Karpas-422 (cell line): ENCODE results near the gene SIGLEC12. TPM values are rescaled to one million over a fixed set of nuclear protein-coding genes. Genes with fewer than 3 reads are reported as not detected.

Experiments used
- DNase-seq: peaks from one replicate; pipeline ENCODE4 v3.0.0-alpha.2; 2015
- H2AFZ ChIP-seq: fragments of 200-600 bp; sonication (generic); 2 replicates; pipeline ENCODE4 v1.6.1; 2014; ENCODE audit warnings: antibody characterized with exemption, low read length, mixed read lengths
- H3K27ac ChIP-seq: fragments of 200-600 bp; sonication (generic); 2 replicates; pipeline ENCODE4 v1.5.1; 2014; ENCODE audit warnings: mild to moderate bottlenecking, low read length, moderate library complexity
- H3K27me3 ChIP-seq: fragments of 200-600 bp; sonication (generic); 2 replicates; pipeline ENCODE4 v1.6.1; 2014; ENCODE audit warnings: low read length, mixed read lengths
- H3K36me3 ChIP-seq: fragments of 200-600 bp; sonication (generic); 2 replicates; pipeline ENCODE4 v1.6.1; 2014; ENCODE audit warnings: low read length, mixed read lengths; ENCODE audit not compliant: insufficient read depth
- H3K4me1 ChIP-seq: fragments of 200-600 bp; sonication (generic); 2 replicates; pipeline ENCODE4 v1.6.1; 2014; ENCODE audit warnings: mild to moderate bottlenecking, low read length, mixed read lengths
- H3K4me2 ChIP-seq: fragments of 200-600 bp; sonication (generic); 2 replicates; pipeline ENCODE4 v1.6.1; 2014; ENCODE audit warnings: low read length, low read depth, mild to moderate bottlenecking; ENCODE audit not compliant: poor library complexity, severe bottlenecking
- H3K4me3 ChIP-seq: fragments of 200-600 bp; sonication (generic); 2 replicates; pipeline ENCODE4 v1.5.1; 2014; ENCODE audit warnings: mild to moderate bottlenecking, antibody characterized with exemption, low read length, mixed read lengths
- H3K79me2 ChIP-seq: fragments of 200-600 bp; sonication (generic); 2 replicates; pipeline ENCODE4 v1.6.1; 2014; ENCODE audit warnings: mild to moderate bottlenecking, low read length, mixed read lengths
- H3K9ac ChIP-seq: fragments of 200-600 bp; sonication (generic); 2 replicates; pipeline ENCODE4 v1.6.0; 2014; ENCODE audit warnings: low read length
- H3K9me2 ChIP-seq: fragments of 200-600 bp; sonication (generic), shearing (Covaris generic); replicated peaks from 2 replicates; pipeline ENCODE4 v1.6.0; 2014; ENCODE audit warnings: mild to moderate bottlenecking, low read length, moderate library complexity; ENCODE audit not compliant: insufficient read depth
- H3K9me3 ChIP-seq: fragments of 300-700, 200-600 bp; sonication (generic); 2 replicates; pipeline ENCODE4 v1.6.1; 2014; ENCODE audit warnings: low read length, mixed read lengths
- H4K20me1 ChIP-seq: fragments of 200-600 bp; sonication (generic); 2 replicates; pipeline ENCODE4 v1.6.1; 2014; ENCODE audit warnings: mild to moderate bottlenecking, antibody characterized with exemption, low read length, low read depth; ENCODE audit not compliant: insufficient read depth
- total RNA-seq: library from RNA; depleted of rRNA; stranded (reverse); fragments of >200 nt; shearing (Covaris generic); gene quantifications from 2 replicates; pipeline ENCODE4 v1.2.3, GENCODE V29; 2014; ENCODE audit warnings: low replicate concordance

SIGLEC12 gene
- total RNA-seq, 1 experiment from 2014 or later = not detected

DNA sequence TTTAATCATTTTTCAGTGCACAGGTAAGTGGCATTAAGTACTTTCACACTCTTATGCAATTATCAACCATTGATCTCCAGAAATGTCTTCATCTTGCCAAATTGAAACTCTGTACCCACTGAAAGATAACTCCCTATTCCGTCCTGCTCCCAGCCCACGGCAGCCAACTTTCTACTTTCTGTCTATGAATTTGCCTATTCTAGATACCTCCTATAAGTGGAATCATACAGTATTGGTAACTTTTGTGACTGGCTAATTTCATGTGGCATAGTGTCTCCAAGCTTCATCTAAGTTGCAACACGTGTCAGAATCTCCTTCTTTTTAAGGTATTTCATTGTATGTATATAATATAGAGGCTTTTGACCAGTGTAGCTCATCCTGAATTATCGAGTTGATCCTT, 29.0 kb downstream of the SIGLEC12 start:
- Histone ChIP-seq H3K9me3 (0 out of 2 replicates have a peak, but pooled peaks cover 2% of the 10 kb centered on the region), H3K27ac (no peak overlapping the region), H3K79me2 (no peaks in the 10 kb centered on the region), H3K9me2 (no peaks in the 10 kb centered on the region), H3K36me3 (no peaks in the 10 kb centered on the region), H4K20me1 (no peaks in the 10 kb centered on the region), H3K27me3 (no peaks in the 10 kb centered on the region), H2AFZ (no peak overlapping the region), H3K4me1 (no peaks in the 10 kb centered on the region), H3K4me2 (no peak overlapping the region), H3K9ac (no peak overlapping the region), H3K4me3 (no peak overlapping the region)
- DNase-seq = no peak

DNA sequence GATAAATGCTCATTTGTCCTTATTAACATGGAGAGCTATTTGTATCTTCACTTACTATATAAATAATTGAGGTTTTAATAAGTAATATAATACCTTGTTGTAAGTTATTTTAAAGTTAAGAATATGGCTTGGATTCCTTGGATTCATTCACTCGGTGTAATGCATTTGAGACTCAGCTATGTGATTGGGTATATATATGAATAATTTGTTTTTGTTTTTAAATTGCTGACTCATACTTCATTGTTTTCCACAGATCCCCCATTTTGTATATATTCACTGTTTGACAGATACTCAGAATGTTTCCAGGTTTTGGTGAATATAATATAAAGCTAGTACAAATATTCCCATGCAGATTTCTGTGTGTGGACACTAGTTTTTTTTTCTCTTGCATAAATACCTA, 30.1 kb downstream of the SIGLEC12 start:
- H3K27me3 ChIP-seq = no peaks in the 10 kb centered on the region
- no peak overlapping the region for H3K4me2 ChIP-seq
- no peaks in the 10 kb centered on the region for H3K9me2 ChIP-seq
- no peak overlapping the region for H2AFZ ChIP-seq
- no peaks in the 10 kb centered on the region for H3K36me3 ChIP-seq
- no peak overlapping the region for H3K9ac ChIP-seq
- DNase-seq = no peak
- no peak overlapping the region for H3K4me3 ChIP-seq
- no peaks in the 10 kb centered on the region for H4K20me1 ChIP-seq
- H3K27ac ChIP-seq = no peak overlapping the region
- H3K79me2 ChIP-seq = no peaks in the 10 kb centered on the region
- H3K4me1 ChIP-seq = no peaks in the 10 kb centered on the region
- 0 out of 2 replicates have a peak, but pooled peaks cover 2% of the 10 kb centered on the region for H3K9me3 ChIP-seq

DNA sequence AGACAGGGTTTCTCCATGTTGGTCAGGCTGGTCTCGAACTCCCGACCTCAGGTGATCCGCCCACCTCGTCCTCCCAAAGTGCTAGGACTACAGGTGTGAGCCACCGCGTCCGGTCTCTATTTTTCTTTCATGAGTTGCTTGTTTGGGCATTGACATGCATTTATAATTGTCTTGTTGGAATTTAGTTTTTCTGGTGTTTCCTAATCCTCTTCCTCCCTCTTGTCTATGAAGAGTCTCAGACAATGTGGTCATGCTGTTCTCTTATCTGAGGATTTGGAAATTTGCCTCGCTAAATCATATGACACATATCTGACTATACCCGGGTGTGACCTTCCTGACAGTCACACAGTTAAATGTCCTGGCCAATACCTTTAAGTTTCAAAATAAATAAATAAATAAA, 30.6 kb downstream of the SIGLEC12 start:
- no peaks in the 10 kb centered on the region for H3K36me3 ChIP-seq
- no peaks in the 10 kb centered on the region for H3K27me3 ChIP-seq
- H3K9ac ChIP-seq = no peak overlapping the region
- no peaks in the 10 kb centered on the region for H3K4me1 ChIP-seq
- no peak overlapping the region for H3K4me3 ChIP-seq
- H3K79me2 ChIP-seq = no peaks in the 10 kb centered on the region
- no peak overlapping the region for H3K4me2 ChIP-seq
- H4K20me1 ChIP-seq = no peaks in the 10 kb centered on the region
- no peak overlapping the region for H3K27ac ChIP-seq
- DNase-seq = no peak
- H3K9me3 ChIP-seq = no peaks in the 10 kb centered on the region
- H2AFZ ChIP-seq = no peak overlapping the region
- H3K9me2 ChIP-seq = no peaks in the 10 kb centered on the region

DNA sequence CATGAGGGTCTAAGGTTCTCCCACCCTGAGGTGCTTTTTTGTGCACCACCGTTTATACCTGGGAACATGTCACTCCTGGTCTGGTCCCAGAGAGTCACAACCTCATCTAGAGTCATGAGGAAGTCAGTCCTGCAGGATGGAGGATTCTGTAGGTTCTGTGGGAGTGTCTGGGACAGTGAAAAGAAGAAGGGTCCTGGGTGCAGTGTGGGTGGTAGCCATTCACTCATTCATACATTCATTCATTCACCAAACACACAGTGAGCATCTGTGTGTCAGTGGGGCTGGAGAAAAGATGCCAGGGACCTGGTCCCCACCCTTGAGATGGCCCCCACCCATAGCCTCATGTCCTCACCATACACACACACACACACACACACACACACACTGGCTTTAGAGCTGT, 32.0 kb downstream of the SIGLEC12 start:
- no peaks in the 10 kb centered on the region for H3K36me3 ChIP-seq
- no peak overlapping the region for H3K9ac ChIP-seq
- H3K9me2 ChIP-seq = no peaks in the 10 kb centered on the region
- no peaks in the 10 kb centered on the region for H4K20me1 ChIP-seq
- H3K9me3 ChIP-seq = no peaks in the 10 kb centered on the region
- H3K79me2 ChIP-seq = no peaks in the 10 kb centered on the region
- H3K27ac ChIP-seq = no peak overlapping the region
- H3K27me3 ChIP-seq = no peaks in the 10 kb centered on the region
- DNase-seq = no peak
- H3K4me3 ChIP-seq = no peak overlapping the region
- H3K4me1 ChIP-seq = no peaks in the 10 kb centered on the region
- no peak overlapping the region for H3K4me2 ChIP-seq
- H2AFZ ChIP-seq = no peak overlapping the region

DNA sequence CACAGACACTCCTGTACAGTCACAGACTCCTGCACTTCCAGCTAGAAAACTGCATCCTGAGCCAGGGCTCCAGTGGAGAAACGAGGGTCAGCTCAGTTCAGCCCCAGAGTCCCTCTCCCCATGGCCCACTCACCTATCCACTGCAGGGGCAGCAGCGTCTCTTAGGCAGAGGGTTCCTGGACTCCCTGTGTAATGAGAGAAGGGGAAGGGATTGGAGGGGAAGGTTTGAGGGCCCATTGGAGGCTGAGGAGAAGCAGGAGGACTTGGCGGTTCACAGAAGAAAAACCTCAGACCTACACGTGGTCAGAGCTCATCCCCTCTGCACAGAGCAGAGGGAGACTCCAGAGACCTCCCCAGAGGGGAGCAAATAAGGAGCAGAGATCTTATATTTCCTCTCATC, 32.4 kb downstream of the SIGLEC12 start:
- no peaks in the 10 kb centered on the region for H3K9me2 ChIP-seq
- H3K79me2 ChIP-seq = no peaks in the 10 kb centered on the region

DNA sequence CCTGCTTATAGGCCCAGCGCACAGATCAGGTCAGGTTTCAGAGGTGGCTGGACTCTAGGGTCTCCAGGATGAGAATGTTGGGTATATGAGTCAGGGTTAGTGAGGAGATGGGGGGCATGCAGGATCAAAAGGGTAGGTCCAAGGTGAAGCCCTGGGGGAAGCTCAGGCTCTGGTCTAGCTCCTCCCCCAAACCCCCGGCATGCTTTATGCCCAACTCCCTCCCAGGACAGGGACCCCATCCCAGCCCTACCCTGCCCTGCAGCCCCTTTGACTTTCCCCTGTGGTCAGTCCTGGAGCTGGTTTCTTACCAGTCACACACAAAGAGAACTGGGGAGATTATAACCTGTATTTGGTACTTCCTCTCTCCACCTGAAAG, 33.1 kb downstream of the SIGLEC12 start:
- H3K9ac ChIP-seq = no peak overlapping the region
- H3K27ac ChIP-seq = no peak overlapping the region
- no peaks in the 10 kb centered on the region for H3K79me2 ChIP-seq
- H2AFZ ChIP-seq = no peak overlapping the region
- H3K9me3 ChIP-seq = no peaks in the 10 kb centered on the region
- no peaks in the 10 kb centered on the region for H4K20me1 ChIP-seq
- H3K9me2 ChIP-seq = no peaks in the 10 kb centered on the region
- H3K36me3 ChIP-seq = no peaks in the 10 kb centered on the region
- no peak overlapping the region for H3K4me2 ChIP-seq
- no peak overlapping the region for H3K4me3 ChIP-seq
- H3K27me3 ChIP-seq = no peaks in the 10 kb centered on the region
- no peaks in the 10 kb centered on the region for H3K4me1 ChIP-seq
- DNase-seq = no peak

More for the DNA sequence above, 32.4 kb downstream of the SIGLEC12 start:
- Histone ChIP-seq H2AFZ (no peak overlapping the region), H3K4me2 (no peak overlapping the region), H3K27ac (no peak overlapping the region), H3K27me3 (no peaks in the 10 kb centered on the region), H3K4me1 (no peaks in the 10 kb centered on the region), H3K9me3 (no peaks in the 10 kb centered on the region), H3K36me3 (no peaks in the 10 kb centered on the region), H3K9ac (no peak overlapping the region), H4K20me1 (no peaks in the 10 kb centered on the region), H3K4me3 (no peak overlapping the region)
- DNase-seq = no peak

DNA sequence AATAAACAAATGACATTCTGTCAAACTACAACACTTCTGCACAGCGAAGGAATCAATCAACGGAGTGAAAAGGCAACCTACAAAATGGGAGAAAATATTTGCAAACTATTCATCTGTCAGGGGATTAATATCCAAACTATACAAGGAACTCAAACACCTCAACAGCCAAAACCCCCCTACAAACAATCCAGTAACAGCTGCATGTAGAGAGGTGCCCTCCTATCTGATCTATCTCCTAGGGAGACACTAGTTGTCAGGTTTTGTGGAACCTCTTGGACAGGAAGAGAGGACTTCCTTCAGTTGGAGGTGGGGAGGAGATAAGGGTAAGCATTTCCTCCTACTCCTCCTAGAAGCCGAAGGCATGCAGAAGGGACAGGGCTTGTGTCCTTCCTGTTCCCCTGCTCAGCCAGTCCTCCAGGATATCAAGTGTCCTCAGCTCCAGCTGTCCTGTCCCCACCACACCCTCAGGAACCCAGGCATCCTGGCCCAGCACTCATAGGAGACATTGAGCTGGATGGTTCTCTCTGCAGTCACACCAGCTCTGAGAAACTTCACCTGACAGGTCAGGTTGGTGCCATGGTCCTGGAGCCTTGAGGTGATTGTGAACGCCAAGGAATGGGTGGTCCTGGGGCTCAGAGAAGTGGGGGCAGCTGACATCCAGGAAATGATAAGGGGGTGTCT, 33.6 kb downstream of the SIGLEC12 start:
- DNase-seq = no peak
- Histone ChIP-seq H3K9me2 (no peaks in the 10 kb centered on the region), H3K9me3 (no peaks in the 10 kb centered on the region), H3K4me3 (no peak overlapping the region), H2AFZ (no peak overlapping the region), H4K20me1 (no peaks in the 10 kb centered on the region), H3K9ac (no peak overlapping the region), H3K4me2 (no peak overlapping the region), H3K27me3 (no peaks in the 10 kb centered on the region), H3K36me3 (no peaks in the 10 kb centered on the region), H3K27ac (no peak overlapping the region), H3K79me2 (no peaks in the 10 kb centered on the region), H3K4me1 (no peaks in the 10 kb centered on the region)

DNA sequence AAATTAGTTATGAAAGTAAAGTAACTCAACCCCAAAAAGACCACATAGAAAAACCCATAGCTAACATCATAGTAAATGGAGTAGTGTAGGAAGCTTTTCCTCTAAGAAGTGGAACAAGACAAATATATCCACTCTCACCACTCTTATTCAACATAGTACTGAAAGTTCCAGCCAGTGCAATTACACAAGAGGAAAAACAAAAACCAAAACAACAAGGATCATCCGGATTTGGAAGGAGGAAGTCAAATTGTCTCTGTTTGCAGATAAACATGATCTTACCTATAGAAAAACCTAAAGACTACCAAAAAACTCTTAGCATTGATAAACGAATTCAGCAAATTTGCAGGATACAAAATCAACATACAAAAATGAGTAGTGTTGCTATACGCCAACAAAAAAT, 34.9 kb downstream of the SIGLEC12 start:
- Histone ChIP-seq H2AFZ (no peak overlapping the region), H3K27ac (no peak overlapping the region), H3K79me2 (no peaks in the 10 kb centered on the region), H3K4me3 (no peak overlapping the region), H3K4me1 (no peaks in the 10 kb centered on the region), H4K20me1 (no peaks in the 10 kb centered on the region), H3K36me3 (no peaks in the 10 kb centered on the region), H3K4me2 (no peak overlapping the region), H3K9me2 (no peaks in the 10 kb centered on the region), H3K27me3 (no peaks in the 10 kb centered on the region), H3K9me3 (no peaks in the 10 kb centered on the region), H3K9ac (no peak overlapping the region)
- no peak for DNase-seq
